SK-N-SH (cell line): ENCODE data around the gene ZNF609. TPM values are rescaled to one million over a fixed set of nuclear protein-coding genes. Genes with fewer than 3 reads are reported as not detected.

ENCODE experiments used
- CTCF ChIA-PET: fragments of 300-600, 350-600 bp; formaldehyde crosslinking; extraction: SDS; loops from one replicate; lab custom pipeline; 2021; lab: Yijun Ruan, JAX
- POLR2A ChIA-PET: fragments of 350-600 bp; sonication (Branson Sonifier 250); formaldehyde crosslinking; extraction: SDS; loops from one replicate; lab custom pipeline; 2020; ENCODE audit warnings: antibody characterized with exemption, inconsistent platforms; lab: Yijun Ruan, JAX
- DNase-seq: peaks from one replicate; pipeline ENCODE4 v3.0.0; 2012
- H2AFZ ChIP-seq: fragments of 200-600 bp; sonication (generic); 2 replicates; pipeline ENCODE4 v1.8.1; 2016; ENCODE audit warnings: antibody characterized with exemption, mild to moderate bottlenecking, low read depth
- H3F3A ChIP-seq: fragments of 200-600 bp; sonication (generic); replicated peaks from 2 replicates; pipeline ENCODE3; 2016; ENCODE audit warnings: antibody characterized with exemption, mild to moderate bottlenecking; ENCODE audit not compliant: insufficient read depth
- H3K27ac ChIP-seq, 2 experiments: fragments of 200-500 bp in 1 of 2; fragments of 200-600 bp in 1 of 2; sonication (Bioruptor generic) in 1 of 2; sonication (generic), shearing (Covaris generic) in 1 of 2; 2 replicates each; pipeline versions ENCODE4 v1.5.1 to v1.6.1; 2014 to 2016; ENCODE audit warnings: low read depth in 2 of 2, inconsistent platforms in 1 of 2, low read length in 1 of 2, mild to moderate bottlenecking in 1 of 2, mixed read lengths in 1 of 2
- H3K27me3 ChIP-seq: fragments of 200-600 bp; sonication (generic), shearing (Covaris generic); 2 replicates; pipeline ENCODE4 v1.6.1; 2016; ENCODE audit warnings: mixed run types; ENCODE audit not compliant: insufficient read depth
- H3K36me3 ChIP-seq, 2 experiments: fragments of 200-500 bp in 1 of 2; fragments of 200-600 bp in 1 of 2; sonication (Bioruptor generic) in 1 of 2; sonication (generic) in 1 of 2; replicated peaks in 1 of 2; 2 replicates each; pipeline versions ENCODE3 to v1.5.1; 2014 to 2016; ENCODE audit warnings: low read length in 1 of 2, mild to moderate bottlenecking in 1 of 2; ENCODE audit not compliant: insufficient read depth in 2 of 2, control insufficient read depth in 1 of 2
- H3K4me1 ChIP-seq, 2 experiments: fragments of 200-500 bp in 1 of 2; fragments of 200-600 bp in 1 of 2; sonication (Bioruptor generic) in 1 of 2; sonication (generic), shearing (Covaris generic) in 1 of 2; 2 replicates each; pipeline versions ENCODE4 v1.5.1 to v1.6.1; 2014 to 2016; ENCODE audit warnings: low read depth in 1 of 2, low read length in 1 of 2, mixed run types in 1 of 2; ENCODE audit not compliant: insufficient read depth in 2 of 2, control insufficient read depth in 1 of 2
- H3K4me2 ChIP-seq: fragments of 200-600 bp; sonication (generic), shearing (Covaris generic); 2 replicates; pipeline ENCODE4 v1.6.1; 2017; ENCODE audit warnings: mixed run types
- H3K4me3 ChIP-seq, 2 experiments: fragments of 200-500 bp in 1 of 2; fragments of 200-600 bp in 1 of 2; sonication (Bioruptor generic) in 1 of 2; sonication (generic), shearing (Covaris generic) in 1 of 2; 2 replicates each; pipeline versions ENCODE4 v1.5.1 to v1.8.1; 2014 to 2016; ENCODE audit warnings: low read depth in 2 of 2, inconsistent platforms in 1 of 2, low read length in 1 of 2, mild to moderate bottlenecking in 1 of 2, mixed read lengths in 1 of 2, moderate library complexity in 1 of 2
- H3K79me2 ChIP-seq: fragments of 200-600 bp; sonication (generic); 2 replicates; pipeline ENCODE4 v1.8.1; 2017; ENCODE audit warnings: mild to moderate bottlenecking; ENCODE audit not compliant: insufficient read depth
- H3K9ac ChIP-seq: fragments of 200-600 bp; sonication (generic); 2 replicates; pipeline ENCODE4 v1.6.1; 2017; ENCODE audit warnings: mixed run types
- H3K9me2 ChIP-seq: fragments of 200-600 bp; sonication (generic); 2 replicates; pipeline ENCODE4 v1.6.1; 2017; ENCODE audit warnings: mixed run types
- H3K9me3 ChIP-seq: fragments of 200-600 bp; sonication (generic); 2 replicates; pipeline ENCODE4 v1.6.1; 2017; ENCODE audit warnings: mixed run types, mild to moderate bottlenecking, moderate library complexity
- H4K20me1 ChIP-seq: fragments of 200-600 bp; sonication (generic); 2 replicates; pipeline ENCODE4 v1.6.1; 2017; ENCODE audit warnings: mild to moderate bottlenecking, mixed run types; ENCODE audit not compliant: insufficient read depth
- CHD2 ChIP-seq: fragments of 150-350 bp; IDR thresholded peaks from 2 replicates; pipeline ENCODE4 v1.6.1; 2018; ENCODE audit warnings: low read length; ENCODE audit not compliant: partially characterized antibody
- ELF1 ChIP-seq: IDR thresholded peaks from 2 replicates; pipeline ENCODE4 v1.4.0; 2012
- EP300 ChIP-seq, 2 experiments: IDR thresholded peaks; 2 replicates each; pipeline versions ENCODE4 v1.4.0 to v1.6.1; 2012; ENCODE audit warnings: borderline replicate concordance in 1 of 2, low read depth in 1 of 2, low read length in 1 of 2
- EZH2phosphoT487 ChIP-seq: fragments of 200-600 bp; sonication (generic); IDR thresholded peaks from 2 replicates; pipeline ENCODE4 v1.6.1; 2017; ENCODE audit warnings: low read depth, mixed run types, mild to moderate bottlenecking, antibody characterized with exemption, moderate library complexity, borderline replicate concordance
- FOSL2 ChIP-seq: IDR thresholded peaks from 2 replicates; pipeline ENCODE4 v1.4.0; 2012; ENCODE audit warnings: low read depth, mild to moderate bottlenecking, moderate library complexity, borderline replicate concordance
- FOXJ3 ChIP-seq: sonication (generic); formaldehyde crosslinking; IDR thresholded peaks from 2 replicates; pipeline ENCODE4 v1.5.1; 2020; ENCODE audit warnings: mild to moderate bottlenecking, missing genetic modification reagents
- FOXM1 ChIP-seq: IDR thresholded peaks from 2 replicates; pipeline ENCODE4 v1.4.0; 2012; ENCODE audit warnings: low read depth, mild to moderate bottlenecking
- GABPA ChIP-seq: IDR thresholded peaks from 2 replicates; pipeline ENCODE4 v1.4.0; 2012; ENCODE audit warnings: low read depth, mild to moderate bottlenecking
- GATA2 ChIP-seq: sonication (generic); formaldehyde crosslinking; IDR thresholded peaks from 2 replicates; pipeline ENCODE4 v1.5.0; 2020; ENCODE audit warnings: mild to moderate bottlenecking, missing genetic modification reagents
- IRF3 ChIP-seq: fragments of 150-350 bp; IDR thresholded peaks from 2 replicates; pipeline ENCODE4 v1.6.1; 2016; ENCODE audit warnings: mild to moderate bottlenecking, low read depth, low read length
- JUND ChIP-seq: IDR thresholded peaks from 2 replicates; pipeline ENCODE4 v1.4.0; 2012
- MEF2A ChIP-seq: IDR thresholded peaks from 2 replicates; pipeline ENCODE4 v1.4.0; 2012; ENCODE audit warnings: low read depth, borderline replicate concordance
- MXI1 ChIP-seq: IDR thresholded peaks from 2 replicates; pipeline ENCODE4 v1.6.1; 2012; ENCODE audit warnings: mild to moderate bottlenecking, low read depth, low read length, improper control_type of control experiment
- NRF1 ChIP-seq: IDR thresholded peaks from 2 replicates; pipeline ENCODE4 v1.6.1; 2012; ENCODE audit warnings: low read depth, mild to moderate bottlenecking, low read length
- PBX3 ChIP-seq: IDR thresholded peaks from 2 replicates; pipeline ENCODE4; 2012
- POLR2AphosphoS5 ChIP-seq: IDR thresholded peaks from 2 replicates; pipeline ENCODE4 v1.6.1; 2012; ENCODE audit warnings: low read depth, low read length
- RAD21 ChIP-seq: IDR thresholded peaks from 2 replicates; pipeline ENCODE4 v1.6.1; 2012; ENCODE audit warnings: mild to moderate bottlenecking, low read length
- RCOR1 ChIP-seq: fragments of 150-350 bp; IDR thresholded peaks from 2 replicates; pipeline ENCODE4 v1.6.1; 2017; ENCODE audit warnings: antibody characterized with exemption, low read length
- SIN3A ChIP-seq: IDR thresholded peaks from 2 replicates; pipeline ENCODE4 v1.6.1; 2012; ENCODE audit warnings: low read depth, mild to moderate bottlenecking, low read length, moderate library complexity, borderline replicate concordance
- SMC3 ChIP-seq: IDR thresholded peaks from 2 replicates; pipeline ENCODE4 v1.6.1; 2012; ENCODE audit warnings: low read depth, low read length, improper control_type of control experiment
- TAF1 ChIP-seq: IDR thresholded peaks from 2 replicates; pipeline ENCODE4 v1.6.1; 2012; ENCODE audit warnings: low read depth, mild to moderate bottlenecking, low read length, moderate library complexity, borderline replicate concordance
- TCF12 ChIP-seq: IDR thresholded peaks from 2 replicates; pipeline ENCODE4 v1.4.0; 2012
- TEAD4 ChIP-seq: IDR thresholded peaks from 2 replicates; pipeline ENCODE4 v1.4.0; 2012; ENCODE audit warnings: mild to moderate bottlenecking, borderline replicate concordance; ENCODE audit not compliant: insufficient read depth
- WGBS: methylation state at CpG from one replicate; pipeline ENCODE4 v1.1.6; 2017; ENCODE audit warnings: low lambda C conversion rate; 5-methylcytosine and 5-hydroxymethylcytosine counted together
- polyA plus RNA-seq, 3 experiments: library from polyadenylated mRNA; depleted of rRNA; stranded (reverse); fragments of >200 nt; gene quantifications; 2 replicates each; pipeline ENCODE4 v1.2.3, GENCODE V29; 2012
- TF ChIP-seq, protein P1 (sequence below): IDR thresholded peaks from 2 replicates; pipeline ENCODE4 v1.4.0; 2012; ENCODE audit warnings: low read depth, borderline replicate concordance
- TF ChIP-seq, protein P2 (sequence below): fragments of 200-600 bp; sonication (generic); IDR thresholded peaks from 2 replicates; pipeline ENCODE4 v1.6.1; 2017; ENCODE audit warnings: antibody characterized with exemption, mild to moderate bottlenecking, moderate library complexity

Gene ZNF609
- polyA plus RNA-seq, 1 of the 3 experiments (the other 2 are of a cell fraction): 12.6 TPM

DNA sequence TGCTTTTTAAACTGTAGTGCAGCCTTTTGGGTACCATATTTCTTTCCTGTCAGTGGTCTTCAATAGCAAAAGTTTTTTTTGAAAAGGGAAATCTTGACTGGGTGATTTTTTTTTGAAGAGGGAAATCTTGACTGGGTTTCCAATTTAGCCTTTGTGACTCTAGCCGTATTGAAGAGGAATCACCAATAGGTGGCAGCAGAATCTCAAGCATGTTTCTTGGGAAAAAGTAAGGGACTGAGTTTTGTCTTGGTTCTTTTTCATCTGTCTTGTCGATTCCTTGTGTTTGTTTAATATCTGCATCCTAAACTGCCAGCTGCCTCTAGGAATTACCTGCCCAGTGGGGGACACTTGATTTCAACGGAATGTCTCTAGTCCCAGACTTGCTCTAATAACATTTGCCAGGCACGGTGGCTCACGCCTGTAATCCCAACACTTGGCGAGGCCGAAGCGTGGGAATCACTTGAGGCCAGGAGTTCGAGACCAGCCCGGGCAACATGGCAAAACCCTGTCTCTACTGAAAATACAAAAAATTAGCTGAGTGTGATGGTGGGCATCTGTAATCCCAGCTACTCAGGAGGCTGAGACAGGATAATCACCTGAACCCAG, 225.9 kb downstream of the ZNF609 start:
- no peak overlapping the region for H3K9ac ChIP-seq
- DNase-seq: peak; percentile 65
- WGBS: 69% methylated on average over 10 of the region's 10 CpGs

DNA sequence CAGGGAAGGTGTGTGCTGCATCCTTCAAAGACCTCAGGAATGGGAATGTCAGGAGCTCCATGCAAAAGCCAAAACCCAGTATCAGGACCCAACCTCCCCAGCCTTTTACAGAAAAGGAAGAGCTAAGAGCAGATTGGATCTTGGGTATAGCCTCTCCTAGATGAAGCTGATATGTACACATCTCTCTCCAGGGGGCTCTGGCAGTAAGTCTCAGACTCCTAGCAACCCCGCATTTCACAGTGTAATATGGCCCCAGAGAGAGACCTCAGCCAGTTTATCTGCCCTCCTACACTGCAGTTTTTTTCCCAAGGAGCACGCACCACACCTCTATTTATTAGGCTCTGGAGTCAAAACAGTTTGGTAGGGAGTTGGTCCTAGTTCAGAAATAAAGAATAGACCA, 226.8 kb downstream of the ZNF609 start:
- WGBS: 93% methylated on average over 2 of the region's 2 CpGs
- no peak for DNase-seq
- Histone ChIP-seq H3K9me2 (no peaks in the 10 kb centered on the region), H3K27ac (no peak overlapping the region), H4K20me1 (peaks cover 6% of the 10 kb centered on the region; the same call in 1 of the 2 replicates), H3K9me3 (no peaks in the 10 kb centered on the region), H3K4me2 (no peak overlapping the region), H3K4me1 (peaks cover 0 to 26% of the 10 kb centered on the region in 2 experiments; a peak in 1 of 4 replicates), H3K27me3 (no peaks in the 10 kb centered on the region), H3K9ac (no peak overlapping the region), H3F3A (peaks cover 21% of the 10 kb centered on the region), H3K79me2 (peaks cover 10% of the 10 kb centered on the region; the same call in 1 of the 2 replicates), H3K36me3 (peaks cover 64 to 83% of the 10 kb centered on the region in 2 experiments), H3K4me3 (no peak overlapping the region), H2AFZ (no peak overlapping the region)
- POLR2A ChIA-PET: interaction anchor here (1.6 kb wide), 1 partner anchor 41 kb away, joined by 7 read pairs; no protein-coding TSS in a partner anchor
- CTCF ChIA-PET: interaction anchor here (0.5 to 24.7 kb wide), 21 partner anchors 9 to 533 kb away, joined by 3 to 513 read pairs (median 4); partner anchors contain the start of gene ZNF609
- TF ChIP-seq IRF3 (no peak), GABPA (no peak), ELF1 (no peak), MXI1 (no peak), TEAD4 (no peak), NRF1 (no peak), POLR2AphosphoS5 (no peak), MEF2A (no peak), EZH2phosphoT487 (no peak), FOXJ3 (CRISPR knock-in tag) (no peak), TCF12 (no peak), SIN3A (no peak), PBX3 (no peak)

More for the DNA sequence above, 225.9 kb downstream of the ZNF609 start:
- no peaks in the 10 kb centered on the region for H3K27me3 ChIP-seq
- 0 out of 2 replicates have a peak, but pooled peaks cover 1% of the 10 kb centered on the region for H3K79me2 ChIP-seq
- H3K4me2 ChIP-seq: no peak overlapping the region
- POLR2A ChIA-PET: interaction anchor here (0.7 to 1.6 kb wide), 2 partner anchors 42 to 510 kb away, joined by 3 to 7 read pairs; no protein-coding TSS in a partner anchor
- TF ChIP-seq RCOR1 (no peak), FOXM1 (no peak), EP300 (IDR thresholded peaks at IDR 0.05; ENCODE audit: borderline replicate concordance in 1 of 2, low read depth in 1 of 2, low read length in 1 of 2) (no peak), SMC3 (peak; percentile 60), JUND (no peak), FOSL2 (no peak), EZH2phosphoT487 (no peak), RAD21 (peak; percentile 86), CHD2 (no peak), TAF1 (no peak), MXI1 (no peak), SIN3A (no peak), POLR2AphosphoS5 (no peak), GATA2 (CRISPR knock-in tag) (no peak)
- TF ChIP-seq, protein P1, sequence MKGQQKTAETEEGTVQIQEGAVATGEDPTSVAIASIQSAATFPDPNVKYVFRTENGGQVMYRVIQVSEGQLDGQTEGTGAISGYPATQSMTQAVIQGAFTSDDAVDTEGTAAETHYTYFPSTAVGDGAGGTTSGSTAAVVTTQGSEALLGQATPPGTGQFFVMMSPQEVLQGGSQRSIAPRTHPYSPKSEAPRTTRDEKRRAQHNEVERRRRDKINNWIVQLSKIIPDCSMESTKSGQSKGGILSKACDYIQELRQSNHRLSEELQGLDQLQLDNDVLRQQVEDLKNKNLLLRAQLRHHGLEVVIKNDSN: no peak
- TF ChIP-seq, protein P2, sequence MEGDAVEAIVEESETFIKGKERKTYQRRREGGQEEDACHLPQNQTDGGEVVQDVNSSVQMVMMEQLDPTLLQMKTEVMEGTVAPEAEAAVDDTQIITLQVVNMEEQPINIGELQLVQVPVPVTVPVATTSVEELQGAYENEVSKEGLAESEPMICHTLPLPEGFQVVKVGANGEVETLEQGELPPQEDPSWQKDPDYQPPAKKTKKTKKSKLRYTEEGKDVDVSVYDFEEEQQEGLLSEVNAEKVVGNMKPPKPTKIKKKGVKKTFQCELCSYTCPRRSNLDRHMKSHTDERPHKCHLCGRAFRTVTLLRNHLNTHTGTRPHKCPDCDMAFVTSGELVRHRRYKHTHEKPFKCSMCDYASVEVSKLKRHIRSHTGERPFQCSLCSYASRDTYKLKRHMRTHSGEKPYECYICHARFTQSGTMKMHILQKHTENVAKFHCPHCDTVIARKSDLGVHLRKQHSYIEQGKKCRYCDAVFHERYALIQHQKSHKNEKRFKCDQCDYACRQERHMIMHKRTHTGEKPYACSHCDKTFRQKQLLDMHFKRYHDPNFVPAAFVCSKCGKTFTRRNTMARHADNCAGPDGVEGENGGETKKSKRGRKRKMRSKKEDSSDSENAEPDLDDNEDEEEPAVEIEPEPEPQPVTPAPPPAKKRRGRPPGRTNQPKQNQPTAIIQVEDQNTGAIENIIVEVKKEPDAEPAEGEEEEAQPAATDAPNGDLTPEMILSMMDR: peak; percentile 85
- TF ChIP-seq, all 33 proteins: peak for 3
- H3K27ac ChIP-seq: peak overlapping the region in 1 of 2 experiments; percentile 8; a peak in 1 of 4 replicates
- H2AFZ ChIP-seq: no peak overlapping the region
- H3K36me3 ChIP-seq: peaks cover 71 to 90% of the 10 kb centered on the region in 2 experiments
- no peaks in the 10 kb centered on the region for H3K9me2 ChIP-seq
- peaks cover 4% of the 10 kb centered on the region; the same call in 1 of the 2 replicates for H4K20me1 ChIP-seq
- CTCF ChIA-PET: interaction anchor here (0.6 to 24.7 kb wide), 26 partner anchors 10 to 532 kb away, joined by 3 to 513 read pairs (median 4); partner anchors contain the start of gene ZNF609
- H3F3A ChIP-seq: peaks cover 21% of the 10 kb centered on the region
- no peaks in the 10 kb centered on the region for H3K9me3 ChIP-seq
- H3K4me3 ChIP-seq: no peak overlapping the region
- H3K4me1 ChIP-seq: peaks cover 0 to 26% of the 10 kb centered on the region in 2 experiments; a peak in 1 of 4 replicates
